ENCODE data around the gene ZBTB42. TPM values are rescaled to one million over a fixed set of nuclear protein-coding genes. Genes with fewer than 3 reads are reported as not detected.

ZBTB42 gene
- total and polyA plus RNA-seq, 2 of the 13 experiments (the other 11 are each of a cell fraction or from before 2014, with no cell fraction given), result 2.8 to 4.2 TPM

DNA sequence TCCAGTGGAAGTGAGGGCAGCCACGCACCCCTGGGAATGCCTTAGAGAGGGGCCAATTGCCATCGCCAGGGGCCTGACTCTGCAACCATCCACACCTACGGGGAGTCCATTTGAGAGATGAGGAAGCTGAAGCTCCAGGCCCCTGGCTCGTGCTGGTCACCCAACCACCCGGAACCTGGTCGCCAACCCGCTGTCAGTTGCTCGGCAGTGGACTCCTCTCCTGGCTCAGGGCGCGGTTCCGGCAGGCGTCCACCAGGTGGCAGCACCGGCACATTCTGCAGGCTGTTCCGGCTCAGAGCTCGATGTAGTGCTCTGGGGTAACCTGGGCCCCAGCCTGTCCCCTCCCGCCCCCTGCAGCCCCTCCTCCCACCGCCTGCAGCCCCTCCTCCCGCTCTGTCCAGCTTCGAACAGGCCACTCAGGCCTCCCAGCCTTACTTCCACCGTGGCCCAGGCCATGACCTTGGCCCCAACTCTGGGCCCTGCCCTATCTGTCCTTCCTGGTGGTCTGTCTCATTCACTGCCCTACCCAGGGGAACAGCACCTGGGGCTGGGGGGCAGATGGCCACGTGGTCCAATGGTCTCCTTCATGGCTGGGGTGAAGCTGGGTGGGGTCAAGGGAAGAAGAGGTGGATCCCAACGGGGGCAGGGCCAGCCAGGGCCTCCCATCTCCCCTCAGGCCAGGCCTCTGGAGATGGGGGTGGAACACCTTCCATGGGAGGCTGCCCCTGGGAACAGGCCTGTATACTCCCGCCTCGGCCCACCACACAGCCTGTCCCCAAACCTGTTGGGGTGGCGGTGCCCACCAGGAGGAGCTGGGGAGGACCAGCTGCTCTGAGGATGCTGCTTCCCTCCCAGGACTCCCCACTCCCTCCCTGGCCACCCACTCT is 32.2 kb upstream of the ZBTB42 start (continued):
- TF ChIP-seq, protein P1, sequence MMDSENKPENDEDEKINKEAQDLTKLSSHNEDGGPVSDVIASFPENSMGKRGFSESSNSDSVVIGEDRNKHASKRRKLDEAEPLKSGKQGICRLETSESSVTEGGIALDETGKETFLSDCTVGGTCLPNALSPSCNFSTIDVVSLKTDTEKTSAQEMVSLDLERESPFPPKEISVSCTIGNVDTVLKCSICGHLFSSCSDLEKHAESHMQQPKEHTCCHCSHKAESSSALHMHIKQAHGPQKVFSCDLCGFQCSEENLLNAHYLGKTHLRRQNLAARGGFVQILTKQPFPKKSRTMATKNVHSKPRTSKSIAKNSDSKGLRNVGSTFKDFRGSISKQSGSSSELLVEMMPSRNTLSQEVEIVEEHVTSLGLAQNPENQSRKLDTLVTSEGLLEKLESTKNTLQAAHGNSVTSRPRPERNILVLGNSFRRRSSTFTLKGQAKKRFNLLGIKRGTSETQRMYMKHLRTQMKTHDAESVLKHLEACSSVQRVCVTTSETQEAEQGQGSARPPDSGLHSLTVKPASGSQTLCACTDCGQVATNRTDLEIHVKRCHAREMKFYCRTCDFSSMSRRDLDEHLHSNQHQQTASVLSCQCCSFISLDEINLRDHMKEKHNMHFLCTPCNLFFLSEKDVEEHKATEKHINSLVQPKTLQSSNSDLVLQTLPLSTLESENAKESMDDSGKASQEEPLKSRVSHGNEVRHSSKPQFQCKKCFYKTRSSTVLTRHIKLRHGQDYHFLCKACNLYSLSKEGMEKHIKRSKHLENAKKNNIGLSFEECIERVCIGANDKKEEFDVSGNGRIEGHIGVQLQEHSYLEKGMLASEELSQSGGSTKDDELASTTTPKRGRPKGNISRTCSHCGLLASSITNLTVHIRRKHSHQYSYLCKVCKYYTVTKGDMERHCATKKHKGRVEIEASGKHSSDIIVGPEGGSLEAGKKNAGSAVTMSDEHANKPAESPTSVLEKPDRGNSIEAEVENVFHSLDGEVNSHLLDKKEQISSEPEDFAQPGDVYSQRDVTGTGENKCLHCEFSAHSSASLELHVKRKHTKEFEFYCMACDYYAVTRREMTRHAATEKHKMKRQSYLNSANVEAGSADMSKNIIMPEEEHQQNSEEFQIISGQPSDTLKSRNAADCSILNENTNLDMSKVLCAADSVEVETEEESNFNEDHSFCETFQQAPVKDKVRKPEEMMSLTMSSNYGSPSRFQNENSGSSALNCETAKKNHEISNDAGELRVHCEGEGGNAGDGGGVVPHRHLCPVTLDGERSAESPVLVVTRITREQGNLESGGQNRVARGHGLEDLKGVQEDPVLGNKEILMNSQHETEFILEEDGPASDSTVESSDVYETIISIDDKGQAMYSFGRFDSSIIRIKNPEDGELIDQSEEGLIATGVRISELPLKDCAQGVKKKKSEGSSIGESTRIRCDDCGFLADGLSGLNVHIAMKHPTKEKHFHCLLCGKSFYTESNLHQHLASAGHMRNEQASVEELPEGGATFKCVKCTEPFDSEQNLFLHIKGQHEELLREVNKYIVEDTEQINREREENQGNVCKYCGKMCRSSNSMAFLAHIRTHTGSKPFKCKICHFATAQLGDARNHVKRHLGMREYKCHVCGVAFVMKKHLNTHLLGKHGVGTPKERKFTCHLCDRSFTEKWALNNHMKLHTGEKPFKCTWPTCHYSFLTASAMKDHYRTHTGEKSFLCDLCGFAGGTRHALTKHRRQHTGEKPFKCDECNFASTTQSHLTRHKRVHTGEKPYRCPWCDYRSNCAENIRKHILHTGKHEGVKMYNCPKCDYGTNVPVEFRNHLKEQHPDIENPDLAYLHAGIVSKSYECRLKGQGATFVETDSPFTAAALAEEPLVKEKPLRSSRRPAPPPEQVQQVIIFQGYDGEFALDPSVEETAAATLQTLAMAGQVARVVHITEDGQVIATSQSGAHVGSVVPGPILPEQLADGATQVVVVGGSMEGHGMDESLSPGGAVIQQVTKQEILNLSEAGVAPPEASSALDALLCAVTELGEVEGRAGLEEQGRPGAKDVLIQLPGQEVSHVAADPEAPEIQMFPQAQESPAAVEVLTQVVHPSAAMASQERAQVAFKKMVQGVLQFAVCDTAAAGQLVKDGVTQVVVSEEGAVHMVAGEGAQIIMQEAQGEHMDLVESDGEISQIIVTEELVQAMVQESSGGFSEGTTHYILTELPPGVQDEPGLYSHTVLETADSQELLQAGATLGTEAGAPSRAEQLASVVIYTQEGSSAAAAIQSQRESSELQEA (CRISPR knock-in tag; IDR thresholded peaks at IDR 0.05; ENCODE audit: not compliant biosample characterization), result no peak
- TF ChIP-seq RFX3 (CRISPR knock-in tag; IDR thresholded peaks at IDR 0.05) (no peak), CBFB (CRISPR knock-in tag; IDR thresholded peaks at IDR 0.05) (peak; percentile 54; the same call in 1 of the 2 replicates), ATRX (CRISPR knock-in tag; IDR thresholded peaks at IDR 0.05; ENCODE audit: borderline replicate concordance) (no peak), ZNF337 (CRISPR knock-in tag; IDR thresholded peaks at IDR 0.05; ENCODE audit: borderline replicate concordance, low read depth) (no peak)
- TF ChIP-seq, protein P2, sequence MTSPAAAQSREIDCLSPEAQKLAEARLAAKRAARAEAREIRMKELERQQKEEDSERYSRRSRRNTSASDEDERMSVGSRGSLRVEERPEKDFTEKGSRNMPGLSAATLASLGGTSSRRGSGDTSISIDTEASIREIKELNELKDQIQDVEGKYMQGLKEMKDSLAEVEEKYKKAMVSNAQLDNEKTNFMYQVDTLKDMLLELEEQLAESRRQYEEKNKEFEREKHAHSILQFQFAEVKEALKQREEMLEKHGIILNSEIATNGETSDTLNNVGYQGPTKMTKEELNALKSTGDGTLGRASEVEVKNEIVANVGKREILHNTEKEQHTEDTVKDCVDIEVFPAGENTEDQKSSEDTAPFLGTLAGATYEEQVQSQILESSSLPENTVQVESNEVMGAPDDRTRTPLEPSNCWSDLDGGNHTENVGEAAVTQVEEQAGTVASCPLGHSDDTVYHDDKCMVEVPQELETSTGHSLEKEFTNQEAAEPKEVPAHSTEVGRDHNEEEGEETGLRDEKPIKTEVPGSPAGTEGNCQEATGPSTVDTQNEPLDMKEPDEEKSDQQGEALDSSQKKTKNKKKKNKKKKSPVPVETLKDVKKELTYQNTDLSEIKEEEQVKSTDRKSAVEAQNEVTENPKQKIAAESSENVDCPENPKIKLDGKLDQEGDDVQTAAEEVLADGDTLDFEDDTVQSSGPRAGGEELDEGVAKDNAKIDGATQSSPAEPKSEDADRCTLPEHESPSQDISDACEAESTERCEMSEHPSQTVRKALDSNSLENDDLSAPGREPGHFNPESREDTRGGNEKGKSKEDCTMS (CRISPR knock-in tag; conservative IDR thresholded peaks at IDR 0.05), result no peak; the same call in 1 of the 2 replicates
- TF ChIP-seq, protein P3, sequence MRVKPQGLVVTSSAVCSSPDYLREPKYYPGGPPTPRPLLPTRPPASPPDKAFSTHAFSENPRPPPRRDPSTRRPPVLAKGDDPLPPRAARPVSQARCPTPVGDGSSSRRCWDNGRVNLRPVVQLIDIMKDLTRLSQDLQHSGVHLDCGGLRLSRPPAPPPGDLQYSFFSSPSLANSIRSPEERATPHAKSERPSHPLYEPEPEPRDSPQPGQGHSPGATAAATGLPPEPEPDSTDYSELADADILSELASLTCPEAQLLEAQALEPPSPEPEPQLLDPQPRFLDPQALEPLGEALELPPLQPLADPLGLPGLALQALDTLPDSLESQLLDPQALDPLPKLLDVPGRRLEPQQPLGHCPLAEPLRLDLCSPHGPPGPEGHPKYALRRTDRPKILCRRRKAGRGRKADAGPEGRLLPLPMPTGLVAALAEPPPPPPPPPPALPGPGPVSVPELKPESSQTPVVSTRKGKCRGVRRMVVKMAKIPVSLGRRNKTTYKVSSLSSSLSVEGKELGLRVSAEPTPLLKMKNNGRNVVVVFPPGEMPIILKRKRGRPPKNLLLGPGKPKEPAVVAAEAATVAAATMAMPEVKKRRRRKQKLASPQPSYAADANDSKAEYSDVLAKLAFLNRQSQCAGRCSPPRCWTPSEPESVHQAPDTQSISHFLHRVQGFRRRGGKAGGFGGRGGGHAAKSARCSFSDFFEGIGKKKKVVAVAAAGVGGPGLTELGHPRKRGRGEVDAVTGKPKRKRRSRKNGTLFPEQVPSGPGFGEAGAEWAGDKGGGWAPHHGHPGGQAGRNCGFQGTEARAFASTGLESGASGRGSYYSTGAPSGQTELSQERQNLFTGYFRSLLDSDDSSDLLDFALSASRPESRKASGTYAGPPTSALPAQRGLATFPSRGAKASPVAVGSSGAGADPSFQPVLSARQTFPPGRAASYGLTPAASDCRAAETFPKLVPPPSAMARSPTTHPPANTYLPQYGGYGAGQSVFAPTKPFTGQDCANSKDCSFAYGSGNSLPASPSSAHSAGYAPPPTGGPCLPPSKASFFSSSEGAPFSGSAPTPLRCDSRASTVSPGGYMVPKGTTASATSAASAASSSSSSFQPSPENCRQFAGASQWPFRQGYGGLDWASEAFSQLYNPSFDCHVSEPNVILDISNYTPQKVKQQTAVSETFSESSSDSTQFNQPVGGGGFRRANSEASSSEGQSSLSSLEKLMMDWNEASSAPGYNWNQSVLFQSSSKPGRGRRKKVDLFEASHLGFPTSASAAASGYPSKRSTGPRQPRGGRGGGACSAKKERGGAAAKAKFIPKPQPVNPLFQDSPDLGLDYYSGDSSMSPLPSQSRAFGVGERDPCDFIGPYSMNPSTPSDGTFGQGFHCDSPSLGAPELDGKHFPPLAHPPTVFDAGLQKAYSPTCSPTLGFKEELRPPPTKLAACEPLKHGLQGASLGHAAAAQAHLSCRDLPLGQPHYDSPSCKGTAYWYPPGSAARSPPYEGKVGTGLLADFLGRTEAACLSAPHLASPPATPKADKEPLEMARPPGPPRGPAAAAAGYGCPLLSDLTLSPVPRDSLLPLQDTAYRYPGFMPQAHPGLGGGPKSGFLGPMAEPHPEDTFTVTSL (CRISPR knock-in tag; IDR thresholded peaks at IDR 0.05; ENCODE audit: borderline replicate concordance), result peak; percentile 72; the same call in 1 of the 2 replicates
- TF ChIP-seq, protein P4, sequence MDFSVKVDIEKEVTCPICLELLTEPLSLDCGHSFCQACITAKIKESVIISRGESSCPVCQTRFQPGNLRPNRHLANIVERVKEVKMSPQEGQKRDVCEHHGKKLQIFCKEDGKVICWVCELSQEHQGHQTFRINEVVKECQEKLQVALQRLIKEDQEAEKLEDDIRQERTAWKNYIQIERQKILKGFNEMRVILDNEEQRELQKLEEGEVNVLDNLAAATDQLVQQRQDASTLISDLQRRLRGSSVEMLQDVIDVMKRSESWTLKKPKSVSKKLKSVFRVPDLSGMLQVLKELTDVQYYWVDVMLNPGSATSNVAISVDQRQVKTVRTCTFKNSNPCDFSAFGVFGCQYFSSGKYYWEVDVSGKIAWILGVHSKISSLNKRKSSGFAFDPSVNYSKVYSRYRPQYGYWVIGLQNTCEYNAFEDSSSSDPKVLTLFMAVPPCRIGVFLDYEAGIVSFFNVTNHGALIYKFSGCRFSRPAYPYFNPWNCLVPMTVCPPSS (IDR thresholded peaks at IDR 0.05), result no peak

Data from HepG2 (cell line).